Naive thymus-derived CD8-positive, alpha-beta T cell (primary cell): Measurements from ENCODE around the gene MTCL3.

Source experiments
- ATAC-seq, 2 donors: fragments of 150-1000 bp; cut with Tn5 transposase in 1 of 2; sonication (Bioruptor Pico), chemical (Tn5 transposase) in 1 of 2; 1 replicate in 1 of 2; 2 replicates in 1 of 2; pipeline ENCODE4 v1.10.0; 2021; ENCODE audit warnings: mild to moderate bottlenecking in 2 of 2, moderate library complexity in 2 of 2
- POLR2A ChIA-PET: fragments of 350-600 bp; sonication (Branson Sonifier 250); formaldehyde crosslinking; loops from one replicate; lab custom pipeline; 2021; ENCODE audit warnings: antibody characterized with exemption; lab: Charles Lee
- DNase-seq, 10 donors: peaks; one replicate each; pipeline versions ENCODE4 v3.0.0 to v3.0.0-alpha.2; 2020 to 2022
- H3K27ac Mint-ChIP-seq, 10 donors: one replicate each; pipeline ENCODE4 v1.8.0; 2020 to 2022; ENCODE audit warnings: mild to moderate bottlenecking in 10 of 10, mixed read lengths in 10 of 10, moderate library complexity in 4 of 10, inconsistent platforms in 1 of 10
- H3K27me3 Mint-ChIP-seq, 5 donors: one replicate each; pipeline ENCODE4 v1.8.0; 2021 to 2022; ENCODE audit warnings: mixed read lengths in 5 of 5
- H3K36me3 Mint-ChIP-seq, 3 donors: one replicate each; pipeline ENCODE4 v1.8.0; 2020 to 2022; ENCODE audit warnings: mixed read lengths in 3 of 3, mild to moderate bottlenecking in 2 of 3, inconsistent platforms in 1 of 3
- H3K4me1 Mint-ChIP-seq, 4 donors: one replicate each; pipeline ENCODE4 v1.8.0; 2021 to 2022; ENCODE audit warnings: mixed read lengths in 4 of 4
- H3K4me3 Mint-ChIP-seq, 10 donors: one replicate each; pipeline ENCODE4 v1.8.0; 2020 to 2022; ENCODE audit warnings: mild to moderate bottlenecking in 10 of 10, mixed read lengths in 10 of 10, moderate library complexity in 6 of 10, inconsistent platforms in 1 of 10
- H3K9me3 Mint-ChIP-seq, 9 donors: one replicate each; pipeline ENCODE4 v1.8.0; 2020 to 2022; ENCODE audit warnings: mixed read lengths in 9 of 9, mild to moderate bottlenecking in 3 of 9, inconsistent platforms in 1 of 9, moderate library complexity in 1 of 9

The MTCL3 gene

GRCh38 chr6:127533736-127534135 lies 14.6 kb upstream of the MTCL3 start:
- Mint-ChIP-seq H3K36me3 (no peaks in the 10 kb centered on the region), H3K9me3 (no peaks in the 10 kb centered on the region), H3K4me3 (no peak overlapping the region), H3K4me1 (no peaks in the 10 kb centered on the region), H3K27me3 (peaks cover 13 to 24% (median 21%) of the 10 kb centered on the region in 5 donors), H3K27ac (no peak overlapping the region)
- ATAC-seq (no peak), DNase-seq (no peak)
- POLR2A ChIA-PET, result no interaction called here

GRCh38 chr6:127533011-127533410 lies 13.9 kb upstream of the MTCL3 start:
- POLR2A ChIA-PET, result no interaction called here
- Mint-ChIP-seq H3K4me3 (no peak overlapping the region), H3K27me3 (peaks cover 20 to 28% (median 24%) of the 10 kb centered on the region in 5 donors), H3K27ac (no peak overlapping the region), H3K4me1 (no peaks in the 10 kb centered on the region), H3K9me3 (no peaks in the 10 kb centered on the region), H3K36me3 (no peaks in the 10 kb centered on the region)
- ATAC-seq, result no peak
- DNase-seq, result no peak

- no peaks in the 10 kb centered on the region for H3K36me3 Mint-ChIP-seq
- H3K27me3 Mint-ChIP-seq, result peaks cover 29 to 74% (median 56%) of the 10 kb centered on the region in 5 donors
- no peak for ATAC-seq
These were observed 3.6 kb upstream of the MTCL3 start for GRCh38 chr6:127522714-127523113.

GRCh38 chr6:127520066-127520465 lies 931 bp upstream of the MTCL3 start:
- peaks cover 0 to 9% (median 0%) of the 10 kb centered on the region in 9 donors for H3K9me3 Mint-ChIP-seq
- H3K4me3 Mint-ChIP-seq, result no peak overlapping the region
- no peak for DNase-seq
- ATAC-seq, result no peak
- H3K27me3 Mint-ChIP-seq, result peaks cover 30 to 77% (median 58%) of the 10 kb centered on the region in 5 donors
- H3K4me1 Mint-ChIP-seq, result peaks cover 12 to 28% (median 23%) of the 10 kb centered on the region in 4 donors
- no peak overlapping the region for H3K27ac Mint-ChIP-seq
- H3K36me3 Mint-ChIP-seq, result peaks cover 0 to 2% (median 0%) of the 10 kb centered on the region in 3 donors
- POLR2A ChIA-PET, result no interaction called here

More at GRCh38 chr6:127522714-127523113, 3.6 kb upstream of the MTCL3 start:
- Mint-ChIP-seq H3K4me3 (no peak overlapping the region), H3K4me1 (peaks cover 2 to 12% (median 12%) of the 10 kb centered on the region in 4 donors), H3K9me3 (peaks cover 0 to 6% (median 0%) of the 10 kb centered on the region in 9 donors), H3K27ac (no peak overlapping the region)
- no peak for DNase-seq
- POLR2A ChIA-PET, result no interaction called here

GRCh38 chr6:127519469-127519785 lies 292 bp upstream of the MTCL3 start:
- no peak for DNase-seq
- H3K4me1 Mint-ChIP-seq, result peaks cover 14 to 34% (median 29%) of the 10 kb centered on the region in 4 donors
- POLR2A ChIA-PET, result no interaction called here

DNA sequence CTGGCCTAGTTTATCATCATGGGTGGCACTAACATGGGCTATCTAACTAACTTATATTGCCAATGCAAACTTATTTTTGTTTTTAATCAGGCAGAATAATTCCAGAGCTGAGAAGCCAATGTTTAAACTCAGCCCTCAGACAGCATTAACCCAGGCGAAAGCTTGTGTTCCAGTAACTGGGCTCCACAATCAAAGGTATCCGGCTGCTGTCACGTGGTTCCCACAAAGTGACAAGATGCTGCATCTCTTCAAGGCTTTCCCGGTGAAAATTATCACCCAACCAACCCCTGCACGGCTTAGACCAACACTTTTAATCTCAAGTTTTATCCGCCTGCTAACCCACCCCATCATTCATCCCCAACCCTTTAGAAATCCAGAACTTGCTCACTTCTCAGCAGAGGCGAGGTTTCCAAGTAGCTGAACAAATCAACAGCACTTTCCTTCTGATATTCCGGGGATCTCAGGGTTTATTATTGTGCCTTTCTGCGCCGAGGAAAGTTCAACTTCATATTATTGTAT lies 885 bp downstream of the MTCL3 start:
- peaks cover 14 to 39% (median 31%) of the 10 kb centered on the region in 4 donors for H3K4me1 Mint-ChIP-seq
- H3K4me3 Mint-ChIP-seq, result peak overlapping the region in 4 of 10 donors; percentile 14 to 60 (median 20)
- POLR2A ChIA-PET, result no interaction called here
- H3K27ac Mint-ChIP-seq, result peak overlapping the region in 1 of 10 donors; percentile 43
- peaks cover 26 to 68% (median 47%) of the 10 kb centered on the region in 5 donors for H3K27me3 Mint-ChIP-seq
- peaks cover 0 to 9% (median 0%) of the 10 kb centered on the region in 9 donors for H3K9me3 Mint-ChIP-seq
- ATAC-seq (no peak), DNase-seq (no peak)
- H3K36me3 Mint-ChIP-seq, result peaks cover 0 to 2% (median 0%) of the 10 kb centered on the region in 3 donors

More at GRCh38 chr6:127519469-127519785, 292 bp upstream of the MTCL3 start:
- Mint-ChIP-seq H3K4me3 (peak overlapping the region in 5 of 10 donors; percentile 7 to 64 (median 34)), H3K27me3 (peaks cover 28 to 77% (median 57%) of the 10 kb centered on the region in 5 donors), H3K27ac (no peak overlapping the region), H3K9me3 (peaks cover 0 to 9% (median 0%) of the 10 kb centered on the region in 9 donors), H3K36me3 (peaks cover 0 to 2% (median 0%) of the 10 kb centered on the region in 3 donors)
- ATAC-seq, result no peak

- DNase-seq (no peak), ATAC-seq (no peak)
- peak overlapping the region in 2 of 10 donors; percentile 18 to 43 for H3K4me3 Mint-ChIP-seq
- peaks cover 24 to 62% (median 43%) of the 10 kb centered on the region in 5 donors for H3K27me3 Mint-ChIP-seq
- peaks cover 0 to 2% (median 0%) of the 10 kb centered on the region in 3 donors for H3K36me3 Mint-ChIP-seq
- no peak overlapping the region for H3K27ac Mint-ChIP-seq
- POLR2A ChIA-PET, result no interaction called here
- H3K9me3 Mint-ChIP-seq, result peaks cover 0 to 9% (median 0%) of the 10 kb centered on the region in 9 donors
- peaks cover 14 to 39% (median 31%) of the 10 kb centered on the region in 4 donors for H3K4me1 Mint-ChIP-seq
These were observed 1.4 kb downstream of the MTCL3 start for GRCh38 chr6:127517693-127518092.

DNA sequence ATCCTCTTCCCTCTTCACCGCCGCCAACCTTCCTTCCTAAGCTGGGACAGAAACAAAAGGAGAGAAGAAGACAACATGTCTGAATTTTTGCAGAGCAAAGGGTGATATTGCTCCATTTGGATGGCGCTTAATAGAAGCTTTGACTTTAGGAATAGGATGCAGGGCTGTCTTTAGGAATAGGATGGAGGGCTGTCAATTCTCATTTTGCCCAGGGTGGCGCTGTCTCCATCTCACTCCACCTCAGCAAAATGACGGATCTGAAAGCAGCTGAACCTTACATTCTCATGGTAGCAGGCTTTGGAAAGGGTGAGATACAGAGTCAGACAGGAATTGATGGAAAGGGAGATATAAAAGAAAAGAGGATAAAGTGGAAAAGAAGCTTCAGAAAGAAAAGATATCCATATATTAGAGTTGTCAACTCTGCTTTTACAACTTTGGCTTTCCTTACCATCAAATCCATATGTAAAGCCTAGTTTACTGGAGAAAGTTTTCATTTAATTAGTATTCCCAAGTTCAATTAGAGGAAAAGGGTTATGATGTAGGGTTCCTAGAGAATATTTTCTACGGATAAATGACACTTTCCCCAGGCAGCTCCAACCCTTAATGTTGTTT lies 2.4 kb downstream of the MTCL3 start:
- Mint-ChIP-seq H3K27me3 (peaks cover 18 to 53% (median 37%) of the 10 kb centered on the region in 5 donors), H3K36me3 (peaks cover 0 to 2% (median 0%) of the 10 kb centered on the region in 3 donors), H3K9me3 (peaks cover 0 to 5% (median 0%) of the 10 kb centered on the region in 9 donors), H3K27ac (peak overlapping the region in 4 of 10 donors; percentile 22 to 75 (median 32)), H3K4me3 (peak overlapping the region; percentile 79 to 94 (median 90)), H3K4me1 (peaks cover 14 to 39% (median 31%) of the 10 kb centered on the region in 4 donors)
- POLR2A ChIA-PET, result no interaction called here
- DNase-seq (peak in 1 of 10 donors; percentile 25), ATAC-seq (peak; percentile 22 to 38)

GRCh38 chr6:127515794-127516661 lies 3.1 kb downstream of the MTCL3 start:
- DNase-seq (peak; percentile 49 to 73 (median 68)), ATAC-seq (peak; percentile 77 to 80)
- Mint-ChIP-seq H3K9me3 (peaks cover 0 to 4% (median 0%) of the 10 kb centered on the region in 9 donors), H3K4me1 (peaks cover 14 to 39% (median 31%) of the 10 kb centered on the region in 4 donors), H3K36me3 (peaks cover 0 to 2% (median 0%) of the 10 kb centered on the region in 3 donors), H3K27me3 (peaks cover 12 to 46% (median 31%) of the 10 kb centered on the region in 5 donors), H3K4me3 (peak overlapping the region; percentile 79 to 94 (median 90)), H3K27ac (peak overlapping the region in 4 of 10 donors; percentile 22 to 75 (median 32))
- POLR2A ChIA-PET, result no interaction called here

- H3K27ac Mint-ChIP-seq, result peak overlapping the region in 9 of 10 donors; percentile 12 to 93 (median 66)
- H3K27me3 Mint-ChIP-seq, result peaks cover 12 to 44% (median 30%) of the 10 kb centered on the region in 5 donors
- H3K4me1 Mint-ChIP-seq, result peaks cover 14 to 39% (median 31%) of the 10 kb centered on the region in 4 donors
- H3K36me3 Mint-ChIP-seq, result peaks cover 2 to 3% (median 2%) of the 10 kb centered on the region in 3 donors
- DNase-seq (peak in 2 of 10 donors; percentile 9 to 26), ATAC-seq (peak; percentile 28 to 47)
- H3K4me3 Mint-ChIP-seq, result peak overlapping the region; percentile 79 to 94 (median 90)
- H3K9me3 Mint-ChIP-seq, result peaks cover 0 to 4% (median 0%) of the 10 kb centered on the region in 9 donors
- POLR2A ChIA-PET, result no interaction called here
These were observed 3.8 kb downstream of the MTCL3 start for GRCh38 chr6:127515234-127515793.

DNA sequence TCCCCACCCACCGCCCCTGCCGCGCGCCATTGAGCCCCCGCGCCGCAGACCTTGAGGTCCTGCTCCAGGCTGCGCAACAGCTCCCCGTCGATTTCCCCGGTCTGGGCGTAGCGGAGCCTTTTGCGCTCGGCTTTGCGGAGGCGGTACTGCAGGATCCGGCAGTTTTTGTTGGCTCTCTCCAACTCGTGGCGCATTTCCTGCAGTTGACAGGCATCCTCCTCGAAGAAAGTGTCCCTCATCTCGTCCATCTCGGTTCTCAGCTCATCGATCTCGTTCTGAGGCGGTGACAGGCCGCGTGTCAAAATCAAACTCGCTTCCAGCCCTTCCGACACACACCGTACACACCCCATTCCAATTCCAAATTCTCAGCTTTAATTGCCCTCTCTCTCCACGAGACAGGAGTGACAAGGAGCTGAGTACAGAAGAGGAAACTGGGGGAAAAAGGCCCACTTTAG lies 4.3 kb downstream of the MTCL3 start:
- peaks cover 9 to 40% (median 25%) of the 10 kb centered on the region in 5 donors for H3K27me3 Mint-ChIP-seq
- peaks cover 0 to 6% (median 0%) of the 10 kb centered on the region in 9 donors for H3K9me3 Mint-ChIP-seq
- H3K27ac Mint-ChIP-seq, result peak overlapping the region in 7 of 10 donors; percentile 9 to 93 (median 66)
- peak in 8 of 10 donors; percentile 7 to 69 (median 26) for DNase-seq
- POLR2A ChIA-PET, result no interaction called here
- peaks cover 14 to 39% (median 31%) of the 10 kb centered on the region in 4 donors for H3K4me1 Mint-ChIP-seq
- peak; percentile 8 to 43 for ATAC-seq
- H3K36me3 Mint-ChIP-seq, result peaks cover 2 to 6% (median 3%) of the 10 kb centered on the region in 3 donors
- H3K4me3 Mint-ChIP-seq, result peak overlapping the region; percentile 79 to 94 (median 90)
